HCEC 1CT (cell line): ENCODE results near the gene ICA1L.
"Not testable (repeated sequence)": the region's sequence is repeated elsewhere in the genome, so short reads cannot be mapped to it uniquely, and the experiment has no call there.

Experiments used
- DNase-seq: peaks from one replicate; pipeline ENCODE4 v3.0.0-alpha.2; 2017

The ICA1L gene

DNA sequence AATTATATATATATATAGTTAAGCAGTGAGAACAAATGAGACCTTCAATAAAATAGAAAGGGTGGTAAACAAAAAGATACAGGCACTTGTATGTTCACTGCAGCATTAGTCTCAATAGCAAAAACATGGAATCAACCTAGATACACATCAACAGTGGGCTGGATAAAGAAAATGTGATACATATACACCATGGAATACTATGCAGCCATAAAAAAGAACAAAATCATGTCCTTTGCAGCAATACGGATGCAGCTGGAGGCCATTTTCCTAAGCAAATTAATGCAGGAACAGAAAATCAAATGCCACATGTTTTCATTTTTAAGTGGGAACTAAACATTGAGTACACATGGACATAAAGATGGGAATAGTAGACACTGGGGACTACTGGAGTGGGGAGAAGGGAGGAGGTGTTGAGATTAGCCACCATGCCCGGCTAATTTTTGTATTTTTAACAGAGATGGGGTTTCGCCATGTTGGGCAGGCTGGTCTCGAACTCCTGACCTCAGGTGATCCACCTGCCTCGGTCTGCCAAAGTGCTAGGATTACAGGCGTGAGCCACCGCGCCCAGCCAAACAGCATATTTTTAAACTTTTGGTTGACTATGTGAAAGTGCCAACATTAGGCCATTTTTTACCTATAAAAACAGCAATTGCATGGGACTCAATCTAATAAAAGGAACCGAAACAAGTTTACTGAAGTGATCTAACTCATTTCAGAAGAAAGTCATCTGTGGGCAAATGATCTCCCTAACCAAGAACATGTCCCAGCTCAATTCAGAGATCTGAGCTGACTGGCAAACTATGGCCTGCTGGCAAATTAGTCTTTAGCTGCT, 23.7 kb downstream of the ICA1L start:
- DNase-seq: no peak

DNA sequence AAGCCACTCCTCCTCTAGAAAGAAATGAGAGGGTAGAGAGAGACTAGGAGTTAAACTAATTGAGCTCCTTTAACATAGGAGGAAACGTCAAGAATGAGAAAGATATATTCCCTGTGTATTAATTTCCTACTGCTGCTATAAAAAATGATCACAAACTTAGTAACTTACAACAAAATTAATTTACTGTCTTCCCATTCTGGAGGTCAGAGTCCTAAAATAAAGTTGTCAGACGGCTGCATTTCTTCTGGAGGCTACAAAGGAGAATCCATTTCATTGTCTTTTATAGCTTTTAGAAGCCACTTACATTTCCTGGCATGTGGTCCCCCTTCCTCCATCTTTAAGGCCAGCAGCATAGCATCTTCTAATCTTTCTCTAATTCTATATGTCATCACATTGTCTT, 26.9 kb downstream of the ICA1L start:
- DNase-seq: no peak

DNA sequence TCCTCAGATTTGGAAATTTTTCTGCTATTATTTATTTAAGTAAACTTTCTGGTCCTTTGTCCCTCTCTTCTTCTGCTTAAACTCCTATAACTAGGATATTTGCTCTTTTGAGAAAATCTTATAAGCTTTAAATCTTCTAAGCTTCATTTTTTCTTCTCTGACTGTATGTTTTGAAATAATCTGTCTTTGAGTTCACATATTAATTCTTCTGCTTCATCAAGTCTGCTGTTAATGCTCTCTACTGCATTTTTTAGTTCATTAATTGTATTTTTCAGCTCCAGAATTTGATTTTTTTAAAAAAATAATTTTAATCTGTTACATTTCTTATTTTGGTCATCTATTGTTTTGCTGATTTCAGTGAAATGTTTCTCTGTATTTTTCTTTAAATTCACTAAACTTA, 28.9 kb downstream of the ICA1L start:
- DNase-seq: no peak

DNA sequence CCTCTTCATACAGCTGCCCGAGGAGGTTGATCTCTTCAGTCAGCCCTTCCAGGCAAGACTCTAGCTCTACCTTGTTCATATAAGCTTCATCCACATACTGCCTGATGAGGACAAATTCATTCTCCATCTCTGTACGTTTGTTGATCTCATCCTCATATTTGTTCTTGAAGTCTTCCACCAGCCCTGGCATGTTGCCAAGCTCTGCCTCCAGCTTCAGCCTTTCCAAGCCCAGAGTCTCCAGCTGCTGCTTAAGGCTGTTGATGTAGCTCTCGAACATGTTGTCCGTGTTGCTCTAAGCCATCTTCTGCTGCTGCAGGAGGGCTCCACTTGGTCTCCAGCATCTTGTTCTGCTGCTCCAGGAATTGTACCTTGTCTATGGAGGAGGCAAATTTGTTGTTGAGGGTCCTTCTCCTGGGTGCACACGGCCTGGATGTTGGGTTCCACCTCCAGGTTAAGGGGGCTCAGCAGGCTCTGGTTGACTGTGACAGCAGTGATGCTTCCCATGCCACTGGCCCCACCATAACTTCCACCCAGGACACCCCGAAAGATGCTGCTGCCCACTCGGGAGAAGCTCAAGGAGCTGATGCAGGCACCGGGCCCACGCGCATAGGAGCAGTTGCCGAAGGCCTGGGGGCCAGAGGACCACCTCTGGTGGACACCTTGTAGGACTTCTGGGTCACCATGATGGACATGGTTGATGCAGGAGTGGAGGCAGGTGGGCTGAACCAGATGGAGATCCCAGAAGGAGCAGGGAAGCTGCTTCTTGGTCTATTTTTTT, 30.3 kb downstream of the ICA1L start:
- no peak for DNase-seq

DNA sequence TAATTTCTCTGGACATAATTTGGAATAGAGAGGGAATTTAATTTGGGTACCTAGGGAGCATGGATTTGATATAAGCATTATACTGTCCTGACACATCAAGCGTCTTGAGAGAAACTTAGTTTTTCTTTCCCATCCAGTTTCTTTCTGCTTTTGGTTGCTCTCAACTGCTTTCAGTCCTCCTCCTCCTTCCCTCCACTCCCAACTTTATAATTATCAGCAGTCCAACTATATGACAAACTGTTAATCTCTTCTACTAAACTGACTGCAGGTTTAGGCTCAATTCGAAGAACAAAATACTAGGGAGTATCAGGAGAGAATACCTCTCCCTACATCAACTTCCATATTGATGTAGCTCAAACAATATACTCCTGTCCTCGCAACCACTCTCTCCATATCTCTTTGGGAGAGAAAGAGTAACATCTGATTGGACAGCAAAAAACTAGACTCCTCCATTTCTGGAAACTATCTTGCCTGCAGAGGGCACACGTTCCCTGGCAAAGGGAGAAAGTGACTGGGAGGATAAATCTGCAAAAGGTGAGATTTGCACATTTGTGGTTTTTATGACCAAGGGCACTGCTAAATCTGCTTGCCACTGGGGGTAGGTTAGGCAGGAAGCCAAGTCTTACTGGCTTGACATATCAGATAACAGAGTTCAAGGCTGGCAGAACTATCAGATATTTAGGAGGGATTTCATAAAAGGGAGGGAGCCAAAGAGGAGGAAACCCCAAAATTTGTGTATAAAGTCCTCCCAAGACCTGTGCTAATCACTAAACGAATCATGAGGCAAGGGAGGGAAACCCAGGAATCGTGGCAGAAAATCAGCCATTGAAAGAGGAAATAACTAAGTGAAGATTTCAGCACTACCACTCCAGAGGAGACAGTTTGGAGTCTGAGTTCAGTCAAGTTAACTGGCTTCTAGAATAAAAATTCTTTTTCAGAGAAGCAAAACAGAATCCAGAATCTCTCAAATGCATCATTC, 40.0 kb downstream of the ICA1L start:
- DNase-seq: peak; percentile 64

DNA sequence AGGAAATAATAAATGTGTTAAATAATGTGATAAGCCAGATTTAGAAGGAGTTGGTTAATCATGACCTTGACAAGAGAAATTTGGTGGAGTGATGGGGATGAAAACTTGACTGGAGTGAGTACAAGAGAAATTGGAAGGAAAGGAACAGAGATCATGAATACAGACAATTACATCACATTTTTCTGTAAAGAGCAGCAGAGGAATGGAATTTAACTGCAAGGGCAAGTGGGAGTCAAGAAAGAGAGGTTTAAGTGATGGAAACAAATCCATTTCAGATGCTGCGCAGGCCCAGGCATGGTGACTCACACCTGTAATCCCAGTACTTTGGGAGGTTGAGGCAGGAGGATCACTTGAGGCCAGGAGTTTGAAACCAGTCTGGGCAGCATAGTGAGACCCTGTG, 46.7 kb downstream of the ICA1L start:
- DNase-seq: no peak

DNA sequence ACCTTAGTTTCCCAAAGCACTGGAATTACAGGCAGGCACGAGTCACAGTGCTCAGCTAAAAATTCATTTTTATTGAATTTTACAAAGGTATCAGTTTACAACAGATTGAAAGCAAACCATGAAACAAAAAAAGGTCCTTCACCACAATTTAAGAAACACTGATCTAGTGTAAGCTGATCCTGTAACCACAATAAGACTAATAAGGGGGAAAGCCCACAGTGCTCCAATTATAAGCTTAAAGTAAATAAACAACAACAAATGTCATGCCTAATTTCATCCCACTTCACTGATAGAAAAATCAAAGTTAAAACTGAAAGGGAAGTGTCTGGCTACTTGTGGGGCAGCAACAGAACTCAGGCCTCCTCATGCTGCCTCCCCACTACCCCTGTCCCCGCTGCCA, 49.2 kb downstream of the ICA1L start:
- peak; percentile 5 for DNase-seq

DNA sequence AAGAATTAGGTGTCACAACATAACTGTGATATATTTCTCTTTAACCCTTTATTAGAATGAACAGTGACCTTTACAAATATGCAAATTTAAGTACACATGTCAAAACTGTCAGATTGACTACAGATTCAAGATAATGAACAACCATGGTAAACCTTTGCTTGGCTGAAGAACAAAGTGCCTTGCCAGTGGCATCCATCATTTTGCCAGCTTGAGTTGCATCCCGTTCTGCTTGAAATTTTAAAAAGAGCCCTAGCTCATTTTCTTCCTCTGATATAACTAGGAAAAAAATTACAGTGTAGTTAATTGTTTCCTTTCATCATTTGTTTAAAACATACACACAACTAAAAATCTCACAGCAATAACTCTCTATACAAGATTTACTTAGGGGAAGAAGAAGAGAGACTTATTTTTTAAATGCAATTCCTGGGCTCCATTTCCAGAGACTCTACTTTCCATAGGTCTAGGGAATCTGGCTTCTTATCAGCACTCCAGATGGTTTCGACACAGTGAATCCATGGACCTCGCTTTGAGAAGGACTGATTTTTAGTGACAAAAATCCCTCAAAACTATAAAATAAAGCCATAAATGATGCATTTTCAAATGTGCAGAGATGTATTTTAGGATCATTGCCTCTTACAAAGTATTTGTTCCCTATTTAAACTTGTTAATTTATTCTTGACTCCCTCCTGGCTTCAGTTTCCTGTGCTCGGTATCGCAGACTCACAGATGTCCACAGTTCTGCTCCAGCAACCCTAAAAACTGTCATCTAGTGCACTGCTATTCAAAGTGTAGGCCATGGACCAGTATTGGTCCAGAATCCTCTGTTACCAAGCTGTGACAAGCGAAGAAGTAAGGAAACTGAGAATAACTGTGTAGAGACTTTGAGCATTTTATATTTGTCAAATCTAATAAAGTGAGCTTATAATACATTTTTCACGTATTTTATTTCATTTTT, 50.1 kb downstream of the ICA1L start:
- DNase-seq: no peak

DNA sequence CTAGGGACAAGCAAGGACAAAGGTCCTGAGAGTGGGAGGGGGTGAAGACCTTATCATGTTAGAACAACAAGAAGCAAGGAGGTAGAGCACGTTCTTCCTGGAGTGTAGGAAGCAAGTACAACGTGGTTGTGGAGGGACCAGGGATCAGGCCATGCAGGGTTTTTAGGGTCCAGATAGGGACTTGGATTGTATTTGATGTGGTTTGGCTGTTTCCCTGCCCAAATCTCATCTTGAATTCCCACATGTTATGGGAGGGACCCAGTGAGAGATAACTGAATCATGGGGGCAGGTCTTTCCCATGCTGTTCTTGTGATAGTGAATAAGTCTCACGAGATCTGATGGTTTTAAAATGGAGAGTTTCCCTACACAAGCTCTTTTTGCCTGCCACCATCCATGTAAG, 53.2 kb downstream of the ICA1L start:
- DNase-seq: no peak

DNA sequence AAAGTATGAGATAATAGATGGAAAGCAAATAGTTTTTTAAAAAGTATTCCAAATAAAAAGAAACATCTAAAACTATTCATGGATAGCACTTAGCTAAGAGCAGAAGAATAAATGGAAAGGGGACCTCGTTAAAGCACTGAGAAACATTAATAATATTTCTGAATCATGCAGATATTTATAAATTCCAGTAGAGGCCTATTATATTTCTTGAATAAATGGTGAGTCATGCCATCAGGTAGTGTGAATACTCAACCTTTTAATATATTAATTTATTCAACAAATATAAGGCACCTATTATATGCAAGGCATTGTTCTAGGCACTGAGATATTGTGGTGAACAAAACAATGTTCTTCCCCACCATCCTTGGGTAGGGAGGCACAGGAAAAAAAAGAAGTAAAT, 53.8 kb downstream of the ICA1L start:
- DNase-seq: no peak

DNA sequence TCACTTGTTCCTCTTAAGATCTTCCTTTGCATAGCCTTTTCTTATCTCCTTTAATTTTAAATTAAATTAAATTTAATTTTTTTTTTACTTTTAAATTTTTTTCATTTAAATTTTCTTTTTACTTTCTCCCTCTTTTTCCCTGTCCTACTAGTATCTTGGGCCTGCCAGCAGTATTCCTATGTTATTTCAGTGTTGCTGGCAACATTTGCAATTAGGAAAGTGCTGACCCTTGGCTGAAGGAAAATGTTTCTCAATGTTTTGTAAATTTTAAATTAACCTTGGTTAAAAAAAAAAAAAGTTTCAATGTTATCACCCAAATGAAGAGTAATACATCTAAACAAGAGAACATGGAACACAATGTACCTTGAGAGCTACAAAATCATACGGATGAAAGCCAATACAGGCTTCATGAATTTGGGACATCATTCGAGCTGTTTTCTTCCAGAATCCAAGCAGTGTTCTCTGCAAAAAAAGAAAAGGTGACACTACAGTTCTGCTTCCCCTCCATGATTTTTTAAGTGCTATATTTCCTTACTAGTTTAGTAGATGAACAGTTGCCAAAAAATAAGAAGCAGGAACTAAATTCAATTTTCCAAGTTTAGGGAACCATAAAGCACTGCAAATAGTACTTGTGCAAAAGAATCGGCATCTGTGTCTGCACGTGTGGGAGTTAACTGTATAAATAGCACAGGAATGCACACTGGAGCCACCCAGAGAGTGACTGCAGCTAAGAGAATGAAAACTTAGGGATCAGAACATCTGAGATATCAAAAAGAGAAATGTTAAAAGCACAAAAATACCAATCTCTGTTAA, 55.8 kb downstream of the ICA1L start:
- DNase-seq: no peak

DNA sequence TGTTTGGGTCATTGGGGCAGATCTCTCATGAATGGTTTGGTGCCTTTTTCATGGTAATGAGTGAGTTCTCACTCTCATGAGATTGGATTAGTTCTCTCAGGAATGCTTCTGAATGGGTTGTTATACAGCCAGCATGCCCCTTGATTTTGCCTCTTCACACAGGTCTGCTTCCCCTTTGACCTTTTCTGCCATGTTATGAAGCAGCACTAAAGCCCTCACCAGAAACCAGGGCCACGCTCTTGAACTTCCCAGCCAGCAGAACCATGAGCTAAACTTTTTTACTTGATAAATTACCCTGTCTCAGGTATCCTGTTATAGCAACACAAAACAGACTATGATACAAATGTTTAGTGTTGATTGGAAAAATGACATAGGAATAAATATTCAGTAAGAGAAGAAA, 57.3 kb downstream of the ICA1L start:
- DNase-seq: no peak

DNA sequence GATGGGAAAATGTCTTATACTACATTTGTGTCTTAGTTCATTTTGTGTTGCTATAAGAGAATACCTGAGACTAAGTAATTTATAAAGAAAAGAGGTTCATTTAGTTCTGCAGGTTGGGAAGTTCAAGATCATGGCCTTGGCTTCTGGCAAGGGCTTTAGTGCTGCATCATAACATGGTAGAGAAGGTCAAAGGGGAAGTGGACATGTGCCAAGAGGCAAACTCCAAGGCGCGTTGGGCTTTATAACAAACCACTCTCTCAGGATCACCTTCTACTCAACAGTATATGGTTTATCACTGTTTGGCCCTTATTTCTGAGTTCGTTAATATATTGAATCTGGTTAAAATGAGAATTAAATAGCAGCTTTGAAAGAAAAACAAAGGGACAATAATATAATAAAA, 58.2 kb downstream of the ICA1L start:
- no peak for DNase-seq

DNA sequence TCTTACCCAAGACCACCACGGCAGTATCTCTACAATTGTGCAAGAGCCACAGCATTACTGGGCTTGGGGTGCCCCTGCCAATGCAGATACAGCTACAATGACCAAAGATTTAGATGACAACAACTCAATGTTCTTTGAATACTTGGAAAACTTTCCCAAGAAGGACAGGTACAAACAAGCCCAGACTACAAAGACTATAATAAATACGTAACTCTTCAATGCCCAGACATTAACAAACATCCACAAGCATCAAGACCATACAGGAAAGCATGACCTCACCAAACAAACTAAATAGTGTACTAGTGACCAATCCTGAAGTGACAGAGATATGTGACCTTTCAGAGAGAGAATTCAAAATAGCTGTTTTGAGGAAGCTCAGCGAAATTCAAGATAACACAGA, 62.8 kb downstream of the ICA1L start:
- no peak for DNase-seq

DNA sequence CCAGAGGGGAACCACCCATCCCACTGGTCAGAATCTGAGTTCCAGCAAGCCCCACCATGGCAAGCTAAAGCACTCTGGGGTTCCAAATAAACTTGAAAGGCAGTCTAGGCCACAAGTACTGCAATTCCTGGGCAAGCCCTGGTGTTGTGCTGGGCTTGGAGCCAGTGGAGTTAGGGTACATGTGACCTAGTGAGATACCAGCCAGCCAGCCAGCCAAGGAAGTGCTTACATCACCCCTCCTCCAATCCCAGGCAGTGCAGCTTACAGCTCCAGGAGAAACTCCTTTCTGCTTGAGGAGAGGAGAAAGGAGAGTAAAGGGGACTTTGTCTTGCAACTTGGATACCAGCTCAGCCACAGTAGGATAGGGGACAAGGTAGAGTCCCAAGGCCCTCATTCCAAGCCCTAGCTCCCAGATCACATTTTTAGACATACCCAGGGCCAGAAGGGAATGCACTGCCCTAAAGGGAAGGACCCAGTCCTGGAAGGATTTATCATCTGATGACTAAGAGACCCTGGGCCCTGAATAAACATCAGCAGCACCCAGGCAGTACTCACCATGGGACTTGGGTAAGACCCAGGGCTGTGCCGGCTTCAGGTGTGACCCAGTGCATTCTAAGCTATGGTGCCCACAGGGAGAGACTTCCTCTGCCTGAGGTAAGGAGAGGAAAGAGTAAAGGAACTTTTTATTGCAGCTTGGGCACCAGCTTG, 64.0 kb downstream of the ICA1L start:
- peak; percentile 65 for DNase-seq

DNA sequence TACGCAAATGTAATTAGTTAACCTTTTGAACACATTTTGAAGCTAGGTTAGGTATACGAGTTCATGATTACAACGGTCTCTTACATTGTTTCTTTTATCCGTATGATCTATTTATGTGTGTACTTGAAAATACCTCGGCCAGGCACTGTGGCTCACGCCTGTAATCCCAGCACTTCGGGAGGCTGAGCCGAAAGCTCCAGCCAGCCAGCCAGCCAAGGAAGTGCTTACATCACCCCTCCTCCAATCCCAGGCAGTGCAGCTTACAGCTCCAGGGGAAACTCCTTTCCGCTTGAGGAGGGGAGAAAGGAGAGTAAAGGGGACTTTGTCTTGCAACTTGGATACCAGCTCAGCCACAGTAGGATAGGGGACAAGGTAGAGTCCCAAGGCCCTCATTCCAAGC, 65.7 kb downstream of the ICA1L start:
- not testable (repeated sequence) for DNase-seq

DNA sequence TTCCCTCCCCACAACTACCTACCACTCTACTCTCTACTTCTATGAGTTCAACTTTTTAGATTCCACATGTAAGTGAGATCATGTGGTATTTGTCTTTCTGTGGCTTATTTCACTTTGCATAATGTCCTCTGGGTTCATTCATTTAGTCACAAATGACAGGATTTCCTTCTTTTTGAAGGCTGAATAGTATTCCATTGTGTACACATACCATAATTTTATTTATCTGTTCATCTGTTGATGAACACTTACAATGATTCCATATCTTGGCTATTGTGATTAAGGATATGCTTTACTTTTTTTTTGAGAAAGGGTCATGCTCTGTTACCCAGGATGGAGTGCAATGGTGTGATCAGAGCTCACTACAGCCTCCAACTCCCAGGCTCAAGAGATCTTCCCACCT, 73.6 kb downstream of the ICA1L start:
- no peak for DNase-seq

DNA sequence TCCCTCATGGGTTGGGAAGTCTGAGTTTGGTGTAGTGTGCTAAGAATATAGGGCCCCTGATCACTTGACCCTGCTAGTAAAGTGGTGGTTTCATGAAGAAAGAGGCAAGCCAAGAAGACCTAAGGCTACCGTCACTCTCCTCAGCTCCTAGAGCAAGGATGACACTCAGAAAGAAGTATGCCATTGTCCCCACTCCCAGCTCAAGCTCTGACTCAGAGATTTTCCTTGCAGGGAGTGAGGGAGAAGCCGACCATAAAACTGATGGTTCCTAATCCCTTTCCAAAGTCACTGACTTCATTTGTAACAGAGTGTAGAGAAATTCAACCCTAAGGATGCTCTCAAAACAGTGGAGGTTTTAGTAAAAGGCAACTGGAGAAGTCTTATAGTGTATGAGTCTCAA, 80.9 kb downstream of the ICA1L start:
- DNase-seq: no peak

DNA sequence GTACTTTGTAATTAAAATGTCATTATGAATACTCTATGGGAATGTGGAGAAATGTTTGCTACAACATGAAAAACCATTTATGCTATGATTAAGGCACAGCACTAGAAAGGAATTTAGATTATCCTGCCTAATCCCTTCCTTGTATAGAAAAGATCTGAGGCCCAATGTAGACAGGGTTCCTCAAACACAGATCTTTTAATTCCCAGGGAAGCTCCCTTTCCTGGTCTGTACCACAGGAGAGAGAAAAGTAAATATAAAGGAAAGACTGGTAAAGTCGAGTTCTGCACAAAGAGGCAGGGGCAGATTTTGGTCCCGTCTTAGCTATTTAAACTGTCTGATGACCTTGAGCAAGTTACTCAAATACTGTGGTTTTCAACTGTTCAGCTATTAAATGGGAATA, 84.7 kb downstream of the ICA1L start:
- DNase-seq: no peak

DNA sequence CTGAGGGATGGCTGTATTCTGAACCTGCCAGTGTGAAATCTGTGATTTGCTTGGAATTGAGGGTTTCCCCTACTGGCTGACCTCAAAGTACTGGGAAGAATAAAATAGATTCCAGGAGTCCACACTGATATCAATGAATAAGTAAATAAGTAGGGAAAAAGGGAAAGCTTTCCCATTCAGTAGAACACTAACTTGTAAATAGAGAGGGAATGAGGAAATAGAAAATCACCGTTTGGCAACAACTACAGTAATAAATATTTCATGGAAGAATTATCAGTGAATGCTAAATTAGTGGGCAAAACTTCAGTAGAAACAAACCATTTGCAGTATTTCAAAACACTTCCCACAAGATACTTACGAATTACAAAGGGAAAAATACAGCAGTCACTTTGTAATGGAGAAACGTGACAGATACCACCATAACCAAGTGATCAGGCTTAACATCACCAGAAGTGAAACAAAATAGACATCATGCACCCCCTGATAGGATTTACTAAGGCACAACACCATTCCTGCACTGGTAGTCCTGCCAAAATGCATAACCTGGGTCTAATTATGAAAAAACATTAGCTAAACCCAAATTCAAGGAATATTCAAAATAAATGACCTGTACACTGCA, 88.5 kb downstream of the ICA1L start:
- no peak for DNase-seq
